GM12872 (cell line): ENCODE measurements around the gene TPP2.

Experiments
- TF ChIP-seq, protein P1 (sequence below): IDR thresholded peaks from 3 replicates; pipeline ENCODE4 v1.5.1; 2011; ENCODE audit warnings: low read depth, mild to moderate bottlenecking, low read length, moderate library complexity; ENCODE audit not compliant: insufficient read depth

The TPP2 gene

DNA sequence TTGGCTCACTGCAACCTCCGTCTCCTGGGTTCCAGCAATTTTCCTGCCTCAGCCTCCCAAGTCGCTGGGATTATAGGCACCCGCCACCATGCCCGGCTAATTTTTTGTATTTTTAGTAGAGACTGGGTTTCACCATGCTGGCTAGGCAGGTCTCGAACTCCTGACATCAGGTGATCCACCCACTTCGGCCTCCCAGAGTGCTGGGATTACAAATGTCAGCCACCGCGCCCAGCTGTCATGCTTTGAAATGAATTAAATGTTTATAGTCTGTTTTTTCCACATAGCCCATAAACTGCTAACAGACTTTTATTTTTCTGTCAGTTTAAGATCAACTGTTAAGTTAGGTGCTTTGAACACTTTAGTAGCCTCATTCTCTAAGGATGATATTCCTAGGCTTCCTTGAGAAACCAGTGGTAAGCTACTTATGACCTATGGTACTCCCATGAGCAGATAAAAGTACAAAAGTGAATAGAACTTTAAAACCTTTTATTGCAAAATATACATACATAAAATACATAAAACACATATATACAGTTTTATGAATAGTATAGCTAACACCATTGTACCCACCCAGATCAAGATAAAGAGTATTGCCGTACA lies 13.6 kb downstream of the TPP2 start:
- TF ChIP-seq, protein P1, sequence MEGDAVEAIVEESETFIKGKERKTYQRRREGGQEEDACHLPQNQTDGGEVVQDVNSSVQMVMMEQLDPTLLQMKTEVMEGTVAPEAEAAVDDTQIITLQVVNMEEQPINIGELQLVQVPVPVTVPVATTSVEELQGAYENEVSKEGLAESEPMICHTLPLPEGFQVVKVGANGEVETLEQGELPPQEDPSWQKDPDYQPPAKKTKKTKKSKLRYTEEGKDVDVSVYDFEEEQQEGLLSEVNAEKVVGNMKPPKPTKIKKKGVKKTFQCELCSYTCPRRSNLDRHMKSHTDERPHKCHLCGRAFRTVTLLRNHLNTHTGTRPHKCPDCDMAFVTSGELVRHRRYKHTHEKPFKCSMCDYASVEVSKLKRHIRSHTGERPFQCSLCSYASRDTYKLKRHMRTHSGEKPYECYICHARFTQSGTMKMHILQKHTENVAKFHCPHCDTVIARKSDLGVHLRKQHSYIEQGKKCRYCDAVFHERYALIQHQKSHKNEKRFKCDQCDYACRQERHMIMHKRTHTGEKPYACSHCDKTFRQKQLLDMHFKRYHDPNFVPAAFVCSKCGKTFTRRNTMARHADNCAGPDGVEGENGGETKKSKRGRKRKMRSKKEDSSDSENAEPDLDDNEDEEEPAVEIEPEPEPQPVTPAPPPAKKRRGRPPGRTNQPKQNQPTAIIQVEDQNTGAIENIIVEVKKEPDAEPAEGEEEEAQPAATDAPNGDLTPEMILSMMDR, result no peak

DNA sequence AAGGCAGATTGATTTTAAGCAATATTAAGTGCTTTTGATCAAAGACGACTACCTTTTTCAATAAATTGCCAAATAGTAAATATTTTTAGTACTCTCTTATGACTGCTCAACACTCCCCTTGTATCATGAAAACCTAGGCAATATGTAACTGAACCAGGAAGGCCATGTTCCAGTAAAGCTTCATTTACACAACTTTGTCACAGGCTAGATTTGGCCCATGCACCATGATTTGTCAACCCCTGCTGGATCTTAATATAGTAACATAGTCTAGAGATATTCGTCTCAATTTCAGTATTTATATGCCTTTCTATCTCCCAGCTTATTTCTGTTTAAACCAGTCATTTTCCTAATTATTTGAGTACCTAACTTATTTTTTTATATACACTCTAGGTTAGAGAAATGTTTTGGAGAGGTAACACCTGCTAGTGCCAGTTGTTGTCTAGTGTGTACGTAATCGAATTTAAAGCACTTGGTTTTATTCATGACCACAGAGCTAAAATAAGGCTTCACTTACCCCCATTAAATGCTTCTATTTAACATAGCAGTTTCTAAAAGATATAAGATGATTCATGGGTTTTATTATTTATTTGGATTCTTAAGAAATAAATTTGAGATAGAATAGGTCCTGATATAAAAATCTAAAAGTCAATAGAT lies 21.0 kb downstream of the TPP2 start:
- TF ChIP-seq, protein P1, result no peak

DNA sequence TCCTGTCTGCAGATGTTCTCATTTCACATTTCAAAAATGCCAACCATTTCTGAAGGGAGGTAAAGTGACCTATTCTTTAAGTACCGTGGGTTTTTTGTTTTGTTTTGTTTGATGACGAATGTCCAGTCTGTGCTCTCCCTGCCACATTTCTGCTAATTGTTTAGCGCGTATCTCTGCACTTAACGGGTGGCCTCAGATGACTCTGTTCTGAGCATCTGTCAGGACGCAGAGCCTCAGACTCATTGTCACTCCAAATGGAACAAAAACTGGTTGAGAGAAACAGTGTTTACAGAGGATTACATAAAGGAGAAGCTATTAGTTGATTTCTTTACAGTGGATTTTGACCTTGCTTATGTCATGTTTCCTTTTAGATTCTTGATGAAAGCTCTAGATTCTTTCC lies 23.7 kb downstream of the TPP2 start:
- TF ChIP-seq, protein P1, result no peak

DNA sequence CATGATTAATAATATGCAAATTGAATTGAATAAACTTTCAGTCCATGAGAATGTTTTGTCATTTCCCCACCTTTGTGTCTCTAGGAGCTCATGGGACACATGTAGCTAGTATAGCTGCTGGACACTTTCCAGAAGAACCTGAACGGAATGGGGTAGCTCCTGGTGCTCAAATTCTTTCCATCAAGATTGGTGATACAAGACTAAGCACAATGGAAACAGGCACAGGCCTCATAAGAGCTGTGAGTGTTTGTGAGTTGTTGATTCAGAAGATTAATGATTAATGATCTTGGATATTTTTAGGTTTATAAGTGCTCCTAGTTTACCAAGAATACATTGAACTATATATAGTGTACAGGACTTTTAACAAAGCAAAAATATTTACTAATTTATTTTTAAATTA lies 30.1 kb downstream of the TPP2 start:
- TF ChIP-seq, protein P1, result no peak

DNA sequence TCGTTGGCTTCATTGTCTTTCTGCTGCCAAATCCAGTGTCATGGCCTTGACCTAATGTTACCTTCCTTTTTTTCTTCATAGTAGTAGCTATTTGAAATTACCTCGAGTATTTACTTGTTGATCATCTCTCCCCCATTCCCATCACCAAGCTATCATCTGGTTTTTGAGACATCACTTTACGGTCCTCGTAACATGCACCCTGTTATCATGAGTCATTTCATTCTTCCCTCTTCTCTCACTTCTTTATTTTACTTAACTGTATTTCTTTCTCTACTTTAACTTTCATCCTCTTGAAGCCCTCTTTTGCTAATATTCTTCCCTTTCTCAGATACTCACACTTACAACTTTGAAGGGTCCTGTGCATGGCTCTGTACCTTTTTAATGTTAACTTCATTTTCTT lies 31.8 kb downstream of the TPP2 start:
- TF ChIP-seq, protein P1, result no peak

DNA sequence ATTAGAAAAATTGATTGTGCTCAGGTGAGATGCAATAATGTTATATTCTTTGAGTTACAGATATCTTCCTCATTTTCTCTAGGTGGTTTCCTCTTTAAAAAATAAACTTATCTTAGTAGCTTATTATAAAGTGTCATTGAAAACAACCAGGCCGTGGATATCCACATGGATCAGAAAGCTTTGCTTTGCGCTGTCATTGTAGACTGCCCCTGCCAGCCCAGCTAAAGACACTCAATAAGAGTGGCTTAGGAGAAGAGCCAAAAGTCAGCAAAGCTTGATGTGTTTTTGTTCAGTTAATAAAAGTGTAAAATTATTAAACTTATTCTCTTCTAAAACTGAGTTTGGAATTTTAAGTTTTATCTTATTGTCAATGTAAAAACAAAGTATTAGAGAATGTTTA lies 34.4 kb downstream of the TPP2 start:
- TF ChIP-seq, protein P1, result no peak

DNA sequence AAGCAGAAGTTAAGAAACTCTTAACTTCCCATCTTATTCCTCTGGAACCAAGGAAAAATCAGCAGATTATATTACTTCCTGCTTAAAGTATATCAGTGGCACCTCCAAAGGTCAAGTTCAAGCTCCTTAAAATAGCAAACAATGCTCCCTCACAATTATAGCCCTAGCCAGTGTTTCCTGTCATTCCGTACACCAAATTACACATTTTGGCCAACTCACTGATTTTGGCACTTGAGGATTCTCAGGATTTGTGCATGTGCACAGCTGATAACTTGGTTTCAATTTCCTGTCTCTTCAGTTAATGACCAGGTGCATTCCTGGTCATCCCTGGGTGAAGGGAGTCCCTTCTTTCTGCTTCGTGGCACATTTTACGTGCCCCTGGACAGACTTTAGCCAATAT lies 42.0 kb downstream of the TPP2 start:
- TF ChIP-seq, protein P1, result no peak
